Choroid plexus epithelial cell (primary cell): Measurements from ENCODE around the gene C1QBP.
A peak's percentile ranks its signal among the peaks of the same experiment; 100 is the strongest.

Experiments
- DNase-seq: peaks from one replicate; pipeline ENCODE4 v3.0.0-alpha.2; 2010; ENCODE audit warnings: low read depth
- H3K4me3 ChIP-seq: 2 replicates; pipeline ENCODE4 v1.5.1; 2011; ENCODE audit warnings: low read depth, mild to moderate bottlenecking, control low read depth, low read length, moderate library complexity
- TF ChIP-seq, protein P1 (sequence below): conservative IDR thresholded peaks from 2 replicates; pipeline ENCODE4 v1.5.1; 2011; ENCODE audit warnings: low read depth, mild to moderate bottlenecking, control low read depth, inconsistent platforms, low read length, moderate library complexity

Gene C1QBP

DNA sequence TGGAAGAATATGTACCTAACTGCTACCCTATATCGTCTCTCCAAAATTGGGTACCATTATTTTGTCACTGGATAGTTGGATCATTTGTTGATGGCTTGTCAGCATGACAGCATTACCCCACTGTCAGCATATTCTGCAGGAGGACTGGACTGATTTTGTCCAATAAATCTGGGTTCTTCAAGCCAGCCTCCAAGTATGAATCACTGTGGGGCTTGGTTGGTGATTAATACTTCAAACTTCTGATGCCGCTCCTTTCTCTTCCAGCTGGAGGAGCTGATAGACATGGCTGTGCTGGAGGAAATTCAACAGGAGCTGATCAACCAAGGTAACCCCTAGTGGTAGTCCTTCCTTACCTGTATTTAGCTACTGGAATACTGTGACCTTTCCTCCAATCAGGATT is 16.4 kb downstream of the C1QBP start:
- H3K4me3 ChIP-seq = no peak overlapping the region
- TF ChIP-seq, protein P1, sequence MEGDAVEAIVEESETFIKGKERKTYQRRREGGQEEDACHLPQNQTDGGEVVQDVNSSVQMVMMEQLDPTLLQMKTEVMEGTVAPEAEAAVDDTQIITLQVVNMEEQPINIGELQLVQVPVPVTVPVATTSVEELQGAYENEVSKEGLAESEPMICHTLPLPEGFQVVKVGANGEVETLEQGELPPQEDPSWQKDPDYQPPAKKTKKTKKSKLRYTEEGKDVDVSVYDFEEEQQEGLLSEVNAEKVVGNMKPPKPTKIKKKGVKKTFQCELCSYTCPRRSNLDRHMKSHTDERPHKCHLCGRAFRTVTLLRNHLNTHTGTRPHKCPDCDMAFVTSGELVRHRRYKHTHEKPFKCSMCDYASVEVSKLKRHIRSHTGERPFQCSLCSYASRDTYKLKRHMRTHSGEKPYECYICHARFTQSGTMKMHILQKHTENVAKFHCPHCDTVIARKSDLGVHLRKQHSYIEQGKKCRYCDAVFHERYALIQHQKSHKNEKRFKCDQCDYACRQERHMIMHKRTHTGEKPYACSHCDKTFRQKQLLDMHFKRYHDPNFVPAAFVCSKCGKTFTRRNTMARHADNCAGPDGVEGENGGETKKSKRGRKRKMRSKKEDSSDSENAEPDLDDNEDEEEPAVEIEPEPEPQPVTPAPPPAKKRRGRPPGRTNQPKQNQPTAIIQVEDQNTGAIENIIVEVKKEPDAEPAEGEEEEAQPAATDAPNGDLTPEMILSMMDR = no peak

DNA sequence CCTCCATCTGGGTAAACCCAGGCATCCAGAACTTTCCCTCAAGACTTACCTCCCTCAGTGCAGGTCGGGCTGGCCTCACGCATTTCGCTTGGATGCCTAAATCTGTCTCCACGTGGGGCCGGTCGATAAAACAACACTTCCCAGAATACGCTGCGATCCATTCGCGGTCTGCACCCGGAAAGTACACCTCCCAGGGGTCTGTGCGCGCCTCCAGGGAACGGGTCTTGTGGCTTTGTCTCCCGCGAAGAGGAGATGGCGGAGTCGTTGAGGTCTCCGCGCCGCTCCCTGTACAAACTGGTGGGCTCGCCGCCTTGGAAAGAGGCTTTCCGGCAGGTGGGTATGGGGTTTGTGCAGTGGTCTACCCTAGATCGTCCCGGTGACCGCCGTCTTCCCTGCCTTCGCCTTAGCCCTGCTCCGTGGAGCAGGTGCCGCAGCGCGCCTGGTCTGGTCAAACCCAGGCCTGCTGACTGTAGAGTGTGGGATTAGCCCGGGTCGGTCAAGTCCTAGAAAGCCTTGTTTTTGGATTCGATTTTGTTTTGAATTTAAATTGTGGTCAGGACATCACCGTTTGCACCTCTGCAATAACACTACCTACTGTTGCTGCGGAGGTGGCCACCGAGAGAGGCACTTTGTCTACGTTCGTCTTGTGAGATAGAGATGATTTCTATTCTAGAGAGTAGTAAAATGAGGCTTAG is 18.8 kb downstream of the C1QBP start, which contains the start of gene RPAIN:
RPAIN (plus strand) TSS at position 224 of the 695 bp plus-strand sequence; CDS start at position 253, 29 bp downstream.
- peak; percentile 91 for DNase-seq
- TF ChIP-seq, protein P1 = no peak
- peak within 1 kb of the TSS; percentile 90 for H3K4me3 ChIP-seq

More for the DNA sequence above, 16.4 kb downstream of the C1QBP start:
- DNase-seq = peak; percentile 71

DNA sequence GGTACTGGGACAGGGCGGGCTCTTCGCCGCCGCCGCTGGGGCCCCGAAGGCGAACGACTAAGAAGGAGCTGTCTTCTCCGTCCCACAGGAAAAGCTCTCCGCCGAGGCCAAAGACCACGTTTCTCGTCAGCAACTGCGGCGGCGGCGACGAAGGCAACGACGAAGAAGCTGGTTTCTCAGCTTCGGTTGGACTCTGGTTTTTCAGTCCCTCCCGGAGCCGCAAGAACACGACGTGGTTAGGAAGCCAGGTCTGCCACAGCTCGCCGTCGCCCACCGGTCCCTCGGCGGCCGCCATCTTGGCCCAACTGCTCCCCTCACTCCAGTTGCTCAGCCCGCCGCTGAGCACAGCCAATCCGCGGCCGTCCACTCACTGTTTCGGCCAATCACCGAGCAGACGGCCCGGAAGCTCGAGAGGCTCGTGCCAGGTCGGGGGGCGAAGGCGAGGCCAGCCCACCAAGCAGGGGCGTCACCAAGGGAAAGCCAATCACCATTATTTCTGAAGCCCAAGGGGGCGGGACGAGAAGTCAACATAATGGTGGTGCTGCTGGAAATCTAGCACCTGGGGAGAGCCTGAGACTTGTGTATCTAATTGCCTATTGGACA is 19.5 kb downstream of the C1QBP start, which contains the start of gene NUP88:
NUP88 (minus strand) TSS at position 307 of the 603 bp plus-strand sequence; CDS start at position 295, 12 bp downstream.
- TF ChIP-seq, protein P1 = no peak
- H3K4me3 ChIP-seq = peak within 1 kb of the TSS; percentile 90

DNA sequence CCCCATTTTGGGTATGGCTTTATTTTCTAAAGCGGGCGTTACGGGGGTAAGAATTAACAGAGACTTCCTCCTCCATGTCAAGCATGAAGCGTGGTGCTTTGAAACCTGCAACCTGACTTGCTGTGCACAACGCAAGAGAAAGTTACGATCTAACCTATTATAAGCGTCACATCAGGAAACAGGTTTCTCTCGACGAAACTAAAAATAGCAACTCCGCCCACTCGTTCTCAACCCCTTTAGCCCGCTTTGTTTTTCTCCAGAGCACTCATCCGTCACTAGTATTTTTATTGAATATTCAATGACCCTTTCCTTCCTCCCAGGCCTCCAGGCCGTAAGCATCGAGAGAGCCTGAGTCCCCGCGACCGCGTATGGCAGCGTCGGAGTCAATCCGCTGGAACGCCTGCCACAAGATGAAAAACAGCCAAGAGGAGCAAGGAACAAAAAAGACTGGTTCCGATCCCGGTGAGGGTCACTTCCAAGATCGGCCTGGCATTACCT is 20.0 kb downstream of the C1QBP start:
- peak; percentile 56 for DNase-seq
- TF ChIP-seq, protein P1 = no peak
- H3K4me3 ChIP-seq = peak overlapping the region; percentile 90

More for the DNA sequence above, 19.5 kb downstream of the C1QBP start, which contains the start of gene NUP88:
- peak; percentile 99 for DNase-seq

DNA sequence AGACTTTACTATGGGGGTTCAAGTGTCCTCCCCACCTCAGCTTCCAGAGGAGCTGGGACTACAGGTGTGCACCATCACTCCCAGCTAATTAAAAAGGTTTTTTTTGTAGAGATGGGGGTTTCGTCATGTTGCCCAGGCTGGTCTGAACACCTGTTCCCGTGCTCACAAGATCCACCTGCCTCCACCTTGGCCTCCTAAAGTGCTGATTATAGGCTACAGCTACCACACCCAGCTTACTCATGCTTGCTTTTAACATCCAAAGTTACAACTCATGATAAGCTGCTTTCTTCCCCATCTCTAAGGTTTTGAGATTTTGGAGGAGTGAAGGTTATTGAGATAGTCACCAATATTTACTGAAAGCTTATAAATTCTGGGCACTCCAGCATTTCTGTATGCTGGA is 22.1 kb downstream of the C1QBP start:
- no peak overlapping the region for H3K4me3 ChIP-seq
- TF ChIP-seq, protein P1 = no peak

DNA sequence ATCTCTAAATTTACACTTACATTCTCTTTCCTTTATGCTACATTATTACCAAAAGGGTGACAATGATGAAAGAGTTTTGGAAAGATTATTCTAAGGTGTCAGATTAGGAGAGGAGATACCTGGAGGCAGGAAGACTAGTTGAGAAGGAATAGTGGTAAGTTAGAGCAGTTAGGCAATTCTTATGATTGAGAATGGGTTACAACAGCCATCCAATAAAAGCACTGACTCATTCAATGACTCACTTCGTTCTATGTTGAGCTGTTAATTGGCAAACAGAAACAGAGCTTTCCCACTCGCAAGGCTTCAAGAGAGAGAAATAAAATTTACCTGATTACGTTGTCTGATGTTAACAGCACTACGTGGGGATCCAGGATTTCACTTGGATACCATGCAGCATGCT is 25.3 kb downstream of the C1QBP start:
- TF ChIP-seq, protein P1 = no peak
- peak; percentile 87 for DNase-seq
- no peak overlapping the region for H3K4me3 ChIP-seq

More for the DNA sequence above, 22.1 kb downstream of the C1QBP start:
- DNase-seq = no peak
